Measurements from ENCODE around the gene ZPBP2. TPM values are rescaled to one million over a fixed set of nuclear protein-coding genes. Genes with fewer than 3 reads are reported as not detected.
"Not testable (repeated sequence)": the region's sequence is repeated elsewhere in the genome, so short reads cannot be mapped to it uniquely, and the experiment has no call there.

The ZPBP2 gene
- total RNA-seq, 1 donor from 2014 or later, result not detected

DNA sequence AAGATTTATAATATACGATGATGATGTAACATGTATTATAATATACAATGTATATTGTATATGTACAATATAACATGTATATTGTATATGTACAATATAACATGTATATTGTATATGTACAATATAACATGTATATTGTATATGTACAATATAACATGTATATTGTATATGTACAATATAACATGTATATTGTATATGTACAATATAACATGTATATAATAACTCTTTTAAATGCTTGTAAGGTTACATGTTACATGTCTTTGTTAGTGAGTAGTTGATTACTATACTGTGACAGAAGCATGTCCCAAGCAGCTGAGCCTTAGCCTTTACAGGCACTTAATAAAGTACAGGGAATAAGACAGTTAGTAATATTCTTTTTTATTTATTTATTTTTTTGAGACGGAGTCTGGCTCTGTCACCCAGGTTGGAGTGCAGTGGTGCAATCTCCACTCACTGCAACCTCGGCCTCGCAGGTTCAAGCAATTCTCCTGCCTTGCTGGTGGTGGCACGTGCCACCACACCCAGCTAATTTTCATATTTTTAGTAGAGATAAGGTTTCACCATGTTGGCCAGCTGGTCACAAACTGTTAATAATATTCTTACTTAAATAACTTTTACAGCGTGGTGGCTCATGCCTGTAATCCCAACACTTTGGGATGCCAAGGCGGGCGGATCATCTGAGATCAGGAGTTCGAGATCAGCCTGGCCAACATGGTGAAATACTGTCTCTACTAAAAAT is 11.9 kb upstream of the ZPBP2 start:
- DNase-seq (ENCODE audit: low read depth, low spot score), result not testable (repeated sequence)

DNA sequence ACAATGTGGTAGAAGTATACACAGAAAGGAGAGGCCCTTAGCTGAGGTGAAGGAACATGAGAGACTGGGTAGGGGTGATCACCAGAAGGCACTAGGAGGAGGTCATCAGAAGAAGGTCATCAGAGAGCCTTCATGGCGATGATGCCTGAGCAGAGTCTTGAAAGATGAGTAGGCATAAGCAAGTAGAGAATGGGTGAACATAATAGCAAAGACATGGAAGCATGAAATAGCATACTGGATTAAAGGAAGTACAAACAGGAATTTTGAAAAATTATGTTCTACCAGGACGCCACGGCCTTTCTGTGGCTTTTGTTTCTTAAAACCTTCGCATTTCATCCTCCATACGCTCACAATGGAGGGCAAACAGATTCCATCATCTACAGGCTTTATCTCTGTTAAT is 6.8 kb upstream of the ZPBP2 start:
- DNase-seq (ENCODE audit: low read depth, low spot score), result no peak

DNA sequence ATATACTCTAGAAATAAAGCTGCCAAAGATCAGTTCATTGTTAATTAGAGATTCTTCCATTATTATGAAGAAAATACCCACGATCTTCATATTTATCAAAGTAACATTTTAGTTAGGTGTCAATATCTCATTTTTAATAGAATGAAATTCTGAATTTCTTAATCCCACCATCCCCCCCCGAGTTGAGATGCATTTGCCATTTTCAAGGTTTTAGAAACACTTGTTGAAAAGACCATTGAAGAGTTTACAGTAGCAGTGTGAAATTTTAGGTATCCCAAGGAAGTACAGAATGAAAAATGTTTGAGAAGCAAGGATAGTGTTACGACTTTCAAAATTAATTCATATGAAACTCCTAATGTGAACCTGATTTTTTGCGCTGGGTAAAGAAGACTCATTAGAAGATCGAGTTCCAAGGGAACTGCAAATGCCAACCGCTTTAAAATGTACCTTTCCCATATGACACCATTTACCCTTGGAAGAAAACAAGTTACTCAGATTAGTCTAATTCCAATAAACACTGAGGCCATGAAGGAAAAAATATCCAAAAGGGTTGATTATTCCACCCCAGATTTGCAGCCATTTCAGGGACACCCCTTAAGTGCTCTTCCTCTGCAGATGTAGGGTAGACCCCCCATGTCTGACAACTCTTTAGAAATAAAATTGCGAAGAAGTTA is 4.6 kb upstream of the ZPBP2 start:
- no peak for DNase-seq (ENCODE audit: low read depth, low spot score)

DNA sequence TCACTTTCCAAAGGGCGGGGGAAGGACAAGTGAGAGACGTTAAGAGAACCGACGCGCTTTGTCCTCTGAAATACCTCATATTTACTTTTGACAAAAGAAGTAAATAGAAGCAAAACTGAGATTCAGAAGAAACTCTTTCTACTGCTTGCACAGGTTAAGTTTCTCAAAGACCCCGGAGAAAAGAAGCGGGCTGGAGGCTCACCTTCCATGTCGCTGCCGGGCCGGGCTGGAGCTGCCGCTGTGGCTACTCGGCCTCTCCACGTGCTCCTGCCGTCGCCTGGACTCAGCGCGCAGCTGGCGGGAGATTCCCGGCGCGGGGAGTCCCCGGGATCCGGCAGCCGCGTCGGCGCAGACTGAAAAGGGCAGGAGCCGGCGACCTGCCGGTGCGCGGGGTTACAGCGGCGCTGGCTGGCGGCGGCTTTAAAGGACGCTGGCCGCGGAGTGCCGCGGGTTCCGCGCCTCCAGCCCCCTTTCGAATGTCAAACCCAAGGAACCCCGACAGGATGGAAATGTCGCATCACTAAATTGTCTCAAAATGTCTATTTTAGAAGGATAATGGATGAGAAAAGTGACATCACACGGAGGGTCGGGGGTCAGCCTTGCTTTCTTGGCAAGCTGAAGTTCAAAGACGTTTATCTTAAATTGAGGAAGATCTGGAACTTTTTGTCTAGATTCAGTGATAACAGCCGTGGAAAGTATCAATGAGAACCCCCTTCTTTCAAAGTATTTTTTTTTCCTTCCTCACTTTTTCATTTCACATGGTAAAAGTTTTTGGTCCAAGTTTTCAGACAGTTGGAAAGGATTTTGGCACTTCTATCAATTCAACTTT is 3.9 kb upstream of the ZPBP2 start, which contains the start of gene IKZF3:
TSS of gene IKZF3 (minus strand) at position 395 of the 829 bp plus-strand sequence. CDS start at position 209, 186 bp downstream.
- no peak for DNase-seq (ENCODE audit: low read depth, low spot score)

DNA sequence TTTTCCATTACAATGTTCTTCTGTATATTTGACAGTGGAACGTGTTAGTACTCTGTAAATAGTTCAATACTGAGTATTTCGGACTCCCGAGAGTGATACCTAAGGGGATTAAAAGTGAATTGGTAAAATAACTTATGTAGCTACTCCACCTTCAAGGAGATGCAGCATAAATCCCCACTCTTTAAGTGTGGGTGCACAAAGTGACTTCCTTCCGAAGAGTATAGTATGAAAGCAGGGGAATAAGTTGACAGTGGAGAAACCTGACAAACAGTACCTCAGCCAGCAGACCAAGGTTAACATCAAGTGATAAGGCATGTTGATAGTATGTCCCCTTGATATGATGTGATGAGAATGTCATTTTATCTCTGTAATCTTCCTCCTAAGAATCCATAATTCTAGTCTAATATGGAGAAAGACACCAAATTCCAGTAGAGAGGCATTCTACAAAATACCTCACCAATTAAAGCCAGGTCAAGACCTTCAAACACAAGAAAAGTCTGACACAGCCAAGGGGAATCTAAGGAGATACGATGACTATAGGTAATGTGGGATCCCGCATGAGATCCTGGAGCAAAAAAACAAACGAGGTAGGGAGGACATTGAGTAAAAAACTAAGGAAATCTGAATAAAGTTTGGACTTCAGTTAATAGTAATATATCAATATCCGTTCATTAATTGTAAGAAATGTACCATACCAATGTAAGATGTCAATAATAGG is 1.8 kb upstream of the ZPBP2 start:
- no peak for DNase-seq (ENCODE audit: low read depth, low spot score)

DNA sequence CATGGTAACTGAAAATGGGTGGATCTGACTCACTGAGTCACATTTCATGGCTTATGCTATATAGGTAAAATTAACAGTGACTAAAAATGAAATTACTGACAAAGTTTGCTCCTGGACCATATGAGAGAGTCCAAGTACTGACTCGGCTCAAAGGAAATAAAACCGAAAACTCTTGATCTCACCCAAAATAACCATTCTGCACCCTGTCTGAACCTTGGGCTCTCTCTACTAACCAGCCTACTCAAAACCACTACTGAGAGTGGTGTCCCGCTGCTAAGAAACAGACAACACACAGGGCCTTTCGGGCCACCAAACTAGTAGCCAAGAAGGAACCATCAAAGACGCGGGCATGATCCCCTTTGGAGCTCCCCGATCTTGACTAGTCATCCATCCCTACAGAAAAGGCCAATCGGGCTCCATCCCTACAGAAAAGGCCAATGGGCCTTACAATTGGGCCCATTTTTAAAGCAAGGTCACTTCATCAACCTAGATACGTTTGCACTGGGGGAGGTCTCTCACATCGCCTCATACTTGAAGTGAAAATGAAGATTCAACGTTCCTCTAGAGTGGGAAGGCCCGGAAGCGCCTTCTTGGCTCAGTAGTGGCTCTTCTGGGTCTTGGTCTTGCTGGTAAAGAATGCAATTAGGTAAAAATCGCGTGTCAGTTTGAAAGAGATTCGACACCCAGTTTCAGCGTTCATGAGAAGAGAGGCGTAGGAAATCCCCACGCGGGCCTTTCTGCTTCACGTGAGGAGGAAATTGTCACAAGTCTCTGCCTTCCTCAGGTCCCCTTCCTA is 720 bp upstream of the ZPBP2 start:
- no peak for DNase-seq (ENCODE audit: low read depth, low spot score)

DNA sequence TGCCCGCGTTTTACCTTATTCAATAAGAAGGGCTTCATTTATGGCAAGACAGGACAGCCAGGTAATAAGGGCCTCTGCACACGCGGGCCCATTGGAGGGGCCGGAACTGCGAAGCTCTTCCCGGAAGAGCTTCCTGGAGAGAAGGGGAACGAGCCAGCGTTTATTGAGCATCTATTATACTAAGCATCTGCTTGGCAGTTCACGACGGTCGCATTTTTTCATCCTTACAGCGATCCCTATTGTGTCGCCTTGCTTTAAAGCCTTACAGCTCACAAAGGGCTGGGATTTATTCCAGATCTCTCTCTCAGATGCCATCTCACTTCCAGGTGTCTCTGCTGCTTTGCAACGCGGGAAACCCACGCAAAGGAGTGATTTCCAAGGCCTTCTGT is 546 bp downstream of the ZPBP2 start:
- DNase-seq (ENCODE audit: low read depth, low spot score), result no peak

DNA sequence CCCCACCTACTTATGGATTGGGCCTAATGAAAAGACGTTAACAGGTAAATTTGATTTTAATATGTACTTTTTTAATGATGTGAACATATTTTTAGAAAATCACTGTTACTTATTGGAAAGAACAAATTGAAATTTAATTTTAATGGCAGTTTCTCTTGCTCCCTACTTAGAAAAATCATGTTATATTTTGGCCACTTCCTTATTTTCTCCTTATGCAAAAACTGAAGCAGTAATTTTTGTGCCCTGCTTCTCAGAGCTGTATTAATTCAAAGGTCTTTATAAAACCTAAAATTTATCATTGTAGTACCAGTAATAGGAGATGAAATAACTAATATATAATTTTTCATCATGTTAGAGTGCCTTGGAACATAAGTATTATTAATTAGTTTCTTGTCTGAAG is 2.8 kb downstream of the ZPBP2 start:
- no peak for DNase-seq (ENCODE audit: low read depth, low spot score)

DNA sequence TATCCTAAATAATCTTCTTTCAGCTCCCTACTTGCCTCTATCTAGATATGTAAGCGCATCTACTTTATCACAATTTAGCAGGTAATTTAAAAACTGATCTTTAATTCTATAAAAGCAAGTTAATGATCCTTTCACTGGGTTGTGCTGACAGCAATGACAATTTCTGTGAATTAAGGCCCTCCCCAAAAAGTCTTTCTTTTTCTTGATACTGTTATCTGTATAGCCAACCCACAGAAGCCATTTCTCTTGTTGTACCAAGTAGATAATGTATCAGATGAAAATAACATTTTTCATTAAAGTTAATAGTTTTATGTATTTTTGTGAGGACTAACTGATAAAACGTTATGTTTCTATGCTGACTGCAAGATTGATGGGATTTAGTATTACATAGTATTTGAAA is 3.8 kb downstream of the ZPBP2 start:
- no peak for DNase-seq (ENCODE audit: low read depth, low spot score)

DNA sequence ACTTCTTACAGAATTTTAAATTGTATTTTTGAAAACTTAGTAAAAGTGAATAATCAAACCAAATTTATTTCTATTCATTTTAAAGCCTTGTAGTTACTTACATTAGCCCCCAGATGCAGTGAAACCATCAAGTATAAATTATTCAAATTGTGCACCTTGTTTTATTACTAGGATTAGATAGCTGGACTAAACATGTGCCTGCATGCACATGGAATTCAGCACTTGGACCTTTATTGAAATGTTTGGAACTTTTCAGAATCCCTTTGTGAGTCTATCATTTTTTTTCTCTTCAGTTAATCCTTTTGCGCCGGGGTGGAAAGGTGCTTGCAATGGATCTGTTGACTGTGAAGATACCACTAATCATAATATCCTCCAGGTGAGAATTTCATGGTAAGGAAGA is 4.7 kb downstream of the ZPBP2 start:
- no peak for DNase-seq (ENCODE audit: low read depth, low spot score)

DNA sequence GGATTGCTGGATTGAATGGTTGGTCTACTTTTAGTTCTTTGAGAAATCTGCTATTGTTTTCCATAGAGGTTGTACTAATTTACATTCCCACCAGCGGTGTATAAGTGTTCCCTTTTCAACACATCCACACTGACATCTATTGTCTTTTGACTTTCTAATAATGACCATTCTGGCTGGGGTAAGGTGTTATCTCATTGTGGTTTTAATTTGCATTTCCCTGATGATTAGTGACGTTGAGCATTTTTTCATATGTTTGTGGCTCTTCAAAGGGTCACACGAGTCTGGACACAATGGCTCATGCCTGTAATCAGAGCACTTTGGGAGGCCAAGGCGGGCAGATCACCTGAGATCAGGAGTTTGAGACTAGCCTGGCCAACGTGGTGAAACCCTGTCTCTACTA is 18.1 kb downstream of the ZPBP2 start:
- not testable (repeated sequence) for DNase-seq (ENCODE audit: low read depth, low spot score)

DNA sequence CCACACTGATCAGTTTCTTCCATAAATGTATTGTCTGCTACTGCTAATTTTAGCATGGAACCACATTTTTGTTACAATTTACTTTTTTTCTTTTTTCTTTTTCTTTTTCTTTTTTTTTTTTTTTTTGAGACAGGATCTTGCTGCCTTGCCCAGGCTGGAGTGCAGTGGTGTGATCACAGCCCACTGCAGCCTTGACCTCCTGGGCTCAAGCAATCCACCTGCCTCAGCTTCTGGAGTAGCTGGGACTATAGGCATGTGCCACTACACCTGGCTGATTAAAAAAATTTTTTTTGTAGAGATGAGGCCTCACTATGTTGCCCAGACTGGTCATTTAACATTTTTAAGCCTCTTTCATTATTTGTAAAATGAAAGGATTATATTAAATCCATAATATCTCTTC is 19.1 kb downstream of the ZPBP2 start:
- no peak for DNase-seq (ENCODE audit: low read depth, low spot score)

DNA sequence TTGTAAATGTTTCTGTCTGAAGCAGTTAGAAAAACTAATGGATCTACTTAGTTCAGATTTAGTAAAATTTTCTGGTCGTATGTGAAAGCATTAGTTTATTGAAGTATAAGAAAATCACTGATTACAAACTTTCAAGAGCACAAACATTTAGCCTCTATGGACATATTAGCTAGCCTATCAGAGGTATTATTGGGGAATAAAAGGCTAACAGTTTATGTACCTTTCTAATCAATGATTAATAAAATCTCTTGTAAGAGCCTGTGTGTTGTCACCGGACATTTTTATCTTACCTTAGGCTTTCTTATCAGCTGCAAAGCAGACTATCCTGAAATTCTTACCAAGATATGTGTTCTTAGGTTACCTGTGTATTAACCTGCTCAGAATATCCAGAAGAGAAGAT is 21.2 kb downstream of the ZPBP2 start:
- no peak for DNase-seq (ENCODE audit: low read depth, low spot score)

DNA sequence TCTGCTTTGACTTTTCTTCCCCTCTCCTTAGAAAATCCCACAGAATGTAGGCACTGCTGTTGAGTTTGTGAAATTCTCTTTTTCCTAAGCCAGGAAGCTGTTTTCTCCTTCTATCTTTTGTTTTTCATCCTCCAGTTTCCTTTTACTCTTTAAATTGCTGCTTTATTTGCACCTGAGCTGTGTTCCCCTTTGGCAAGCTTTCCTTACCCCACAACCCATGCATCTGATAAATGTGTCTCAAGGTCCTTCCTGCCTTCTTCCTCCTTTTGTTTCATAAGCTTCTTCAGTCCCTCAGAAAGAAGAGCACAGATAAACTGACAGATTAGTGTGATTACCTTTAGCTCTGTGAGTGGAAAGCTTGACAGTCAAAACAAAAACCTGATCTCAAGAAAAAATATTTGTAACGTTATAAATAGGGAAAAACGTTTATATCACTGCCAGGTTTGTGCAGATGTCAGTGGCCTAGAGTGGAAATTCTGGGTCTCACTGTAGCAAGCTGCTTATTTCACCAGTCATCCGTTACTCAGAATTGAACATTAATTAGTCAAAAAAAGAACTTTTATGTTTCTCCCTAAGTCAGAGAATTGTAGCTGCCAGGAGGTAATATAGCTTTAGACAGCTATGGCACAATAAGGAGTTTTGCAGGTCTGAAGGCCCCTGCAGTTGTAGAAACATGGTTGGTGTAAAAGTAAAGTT is 26.8 kb downstream of the ZPBP2 start:
- no peak for DNase-seq (ENCODE audit: low read depth, low spot score)

DNA sequence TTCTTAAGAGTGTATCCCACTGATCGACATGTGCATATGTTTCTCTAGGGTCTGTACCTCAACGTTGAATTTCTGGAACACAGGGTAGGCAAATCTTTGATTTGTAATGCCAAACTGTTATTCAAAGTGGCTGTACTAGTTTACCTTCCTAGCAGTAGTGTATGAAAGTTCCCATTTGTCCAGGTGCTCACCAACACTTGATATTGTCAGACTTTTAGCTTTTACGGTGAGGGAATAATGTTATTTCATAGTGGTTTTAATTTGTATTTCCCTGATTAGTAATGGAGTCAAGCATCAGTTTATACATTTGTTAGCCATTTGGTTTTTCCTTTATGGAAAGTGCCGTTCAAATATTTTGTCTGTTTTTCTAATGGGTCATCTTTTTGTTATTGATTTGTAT is 30.1 kb downstream of the ZPBP2 start:
- no peak for DNase-seq (ENCODE audit: low read depth, low spot score)

DNA sequence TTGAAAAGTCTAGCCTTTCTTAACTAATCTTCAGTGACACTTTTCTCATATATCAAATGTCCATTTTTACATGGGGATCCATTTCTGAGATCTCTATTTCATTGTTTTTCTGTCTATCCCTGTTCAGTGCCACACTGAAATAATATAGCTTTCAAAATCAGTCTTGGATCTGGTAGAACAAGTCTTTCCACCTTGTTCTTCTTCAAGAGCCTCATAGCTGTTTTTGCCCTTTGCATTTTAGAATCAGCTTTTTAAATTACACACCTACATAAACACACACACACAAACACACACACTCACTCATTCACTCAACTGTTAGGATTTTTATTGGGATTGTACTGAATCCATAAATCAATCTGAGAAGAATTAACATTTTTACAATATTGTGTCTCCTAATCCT is 31.2 kb downstream of the ZPBP2 start:
- no peak for DNase-seq (ENCODE audit: low read depth, low spot score)

DNA sequence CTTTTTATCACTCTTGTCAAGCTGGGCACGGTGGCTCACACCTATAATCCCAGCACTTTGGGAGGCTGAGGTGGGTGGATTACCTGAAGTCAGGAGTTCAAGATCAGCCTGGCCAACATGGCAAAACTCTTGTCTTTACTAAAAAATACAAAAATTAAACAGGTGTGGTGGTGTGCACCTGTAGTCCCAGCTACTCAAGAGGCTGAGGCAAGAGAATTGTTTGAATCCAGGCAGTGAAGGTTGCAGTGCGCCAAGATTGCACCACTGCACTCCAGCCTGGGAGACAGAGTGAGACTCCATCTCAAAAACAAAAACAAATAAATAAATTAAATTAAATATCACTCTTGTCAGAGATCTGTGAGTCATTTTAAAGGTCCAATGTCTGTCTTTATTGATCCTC is 34.0 kb downstream of the ZPBP2 start:
- not testable (repeated sequence) for DNase-seq (ENCODE audit: low read depth, low spot score)

DNA sequence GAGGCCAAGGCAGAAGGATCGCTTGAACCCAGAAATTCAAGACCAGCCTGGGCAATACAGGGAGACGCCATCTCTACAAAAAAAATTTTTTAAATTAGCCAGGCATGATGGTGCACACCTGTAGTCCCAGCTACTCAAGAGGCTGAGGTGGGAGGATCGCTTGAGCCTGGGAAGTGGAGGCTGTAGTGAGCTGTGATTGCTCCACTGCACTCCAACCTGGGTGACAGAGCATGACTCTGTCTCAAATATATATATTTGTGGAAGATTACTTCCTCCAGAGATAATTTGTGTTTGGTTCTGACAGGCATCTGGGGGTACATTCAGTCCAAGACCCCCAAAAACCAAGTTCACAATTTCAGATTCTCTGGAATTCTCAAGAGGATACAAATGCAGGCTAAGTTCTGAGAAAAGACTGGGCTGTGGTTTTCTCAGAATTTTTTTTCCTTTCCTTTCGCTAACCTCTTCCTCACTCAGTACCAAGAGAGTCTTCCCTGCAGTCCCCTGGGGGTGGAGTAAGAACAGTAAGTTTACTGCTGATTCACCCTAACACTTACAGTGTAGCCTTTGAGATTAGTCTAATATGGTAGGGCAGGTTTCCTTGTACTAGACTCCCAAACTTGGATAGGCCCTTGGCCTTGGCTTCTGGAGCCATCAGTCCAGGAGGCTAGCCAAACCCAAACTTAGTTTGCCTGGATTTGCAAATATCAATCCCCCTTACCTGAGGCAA is 35.3 kb downstream of the ZPBP2 start:
- DNase-seq (ENCODE audit: low read depth, low spot score), result no peak

DNA sequence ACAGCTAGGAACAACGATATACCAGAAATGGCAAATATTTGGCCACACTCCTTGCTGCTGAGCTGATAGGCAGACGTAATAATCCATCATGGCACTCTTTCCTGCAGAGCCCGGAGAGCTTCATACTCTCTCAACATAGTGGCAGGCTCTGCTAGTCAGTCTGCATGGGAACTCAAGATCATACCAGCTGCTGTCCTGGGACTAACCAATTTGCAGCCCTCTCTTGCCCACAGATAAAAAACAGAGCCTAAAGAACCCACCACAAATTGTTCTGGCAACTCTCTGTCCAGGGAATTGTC is 36.9 kb downstream of the ZPBP2 start:
- DNase-seq (ENCODE audit: low read depth, low spot score), result no peak

Measured in pulmonary artery endothelial cell (primary cell).